OCI-LY7 (cell line): Measurements from ENCODE around the gene CEP95. TPM values are rescaled to one million over a fixed set of nuclear protein-coding genes. Genes with fewer than 3 reads are reported as not detected.
A peak's percentile ranks its signal among the peaks of the same experiment; 100 is the strongest.

Experiments
- BruUV-seq: library from RNA; stranded (reverse); fragments of 400-500 nt; replicated peaks from 2 replicates; lab custom pipeline; 2021; lab: Mats Ljungman, UMichigan
- CTCF ChIA-PET: fragments of 300-600 bp; sonication (Branson Sonifier 250); formaldehyde crosslinking; loops from one replicate; lab custom pipeline; 2022; ENCODE audit warnings: antibody characterized with exemption; ENCODE audit not compliant: unreplicated experiment; lab: Charles Lee
- POLR2A ChIA-PET: fragments of 300-600 bp; sonication (Branson Sonifier 250); formaldehyde crosslinking; loops from one replicate; lab custom pipeline; 2022; ENCODE audit warnings: antibody characterized with exemption; lab: Charles Lee
- DNase-seq: peaks from one replicate; pipeline ENCODE4 v3.0.0-alpha.2; 2015; ENCODE audit warnings: low spot score
- H2AFZ ChIP-seq: fragments of 200-600 bp; sonication (generic), shearing (Covaris generic); 2 replicates; pipeline ENCODE4 v1.6.1; 2014; ENCODE audit warnings: mild to moderate bottlenecking, antibody characterized with exemption, low read length, moderate library complexity
- H3K27ac ChIP-seq: fragments of 200-600 bp; sonication (generic); 2 replicates; pipeline ENCODE4 v1.5.1; 2014; ENCODE audit warnings: mixed run types, low read depth, mild to moderate bottlenecking, moderate library complexity, low read length, inconsistent platforms; ENCODE audit not compliant: poor library complexity, severe bottlenecking
- H3K36me3 ChIP-seq: fragments of 200-600 bp; sonication (generic); 2 replicates; pipeline ENCODE4 v1.6.1; 2014; ENCODE audit warnings: mild to moderate bottlenecking, antibody characterized with exemption, low read length, moderate library complexity, mixed read lengths; ENCODE audit not compliant: insufficient read depth
- H3K4me1 ChIP-seq: fragments of 200-600 bp; sonication (generic); 2 replicates; pipeline ENCODE4 v1.5.1; 2014; ENCODE audit warnings: mild to moderate bottlenecking, low read length; ENCODE audit not compliant: insufficient read depth, poor library complexity, severe bottlenecking
- H3K4me2 ChIP-seq: fragments of 200-600 bp; sonication (generic); 2 replicates; pipeline ENCODE4 v1.6.1; 2014; ENCODE audit warnings: mild to moderate bottlenecking, low read length
- H3K4me3 ChIP-seq: fragments of 200-600 bp; sonication (generic); 2 replicates; pipeline ENCODE4 v1.5.1; 2014; ENCODE audit warnings: mild to moderate bottlenecking, low read depth, low read length; ENCODE audit not compliant: poor library complexity, severe bottlenecking
- H3K79me2 ChIP-seq: fragments of 200-600 bp; sonication (generic); 2 replicates; pipeline ENCODE4 v1.6.1; 2016; ENCODE audit warnings: low read depth, mild to moderate bottlenecking, low read length, moderate library complexity, mixed read lengths; ENCODE audit not compliant: insufficient read depth
- H3K9me2 ChIP-seq: fragments of 200-600 bp; sonication (generic); 2 replicates; pipeline ENCODE4 v1.6.1; 2016; ENCODE audit warnings: mild to moderate bottlenecking, low read length, mixed read lengths; ENCODE audit not compliant: insufficient read depth
- H3K9me3 ChIP-seq: fragments of 200-600 bp; sonication (generic); 2 replicates; pipeline ENCODE4 v1.6.1; 2014; ENCODE audit warnings: mild to moderate bottlenecking, mixed run types, low read length, mixed read lengths
- H4K20me1 ChIP-seq: fragments of 200-600 bp; sonication (generic); 2 replicates; pipeline ENCODE4 v1.6.1; 2014; ENCODE audit warnings: mild to moderate bottlenecking, antibody characterized with exemption, low read length, moderate library complexity, mixed read lengths; ENCODE audit not compliant: insufficient read depth
- EZH2phosphoT487 ChIP-seq: fragments of 200-600 bp; sonication (generic); IDR thresholded peaks from 2 replicates; pipeline ENCODE4 v1.6.1; 2018; ENCODE audit warnings: low read depth, borderline replicate concordance, mild to moderate bottlenecking, mixed run types, antibody characterized with exemption, low read length, moderate library complexity, mixed read lengths
- intact Hi-C: fragments of 100-400 bp; cut with micrococcal nuclease; formaldehyde crosslinking; loops from one replicate; pipeline ENCODE4 v1.10.0; 2022; ENCODE audit not compliant: unreplicated experiment
- total RNA-seq, 2 experiments: library from RNA; depleted of rRNA in 1 of 2; stranded (reverse); fragments of >200 nt in 1 of 2; shearing (Covaris generic) in 1 of 2; gene quantifications; 2 replicates each; pipeline ENCODE4 v1.2.3, GENCODE V29; 2014 to 2022
- TF ChIP-seq, protein P1 (sequence below): fragments of 200-600 bp; sonication (generic); conservative IDR thresholded peaks from 2 replicates; pipeline ENCODE4 v1.5.1; 2014; ENCODE audit warnings: mild to moderate bottlenecking, antibody characterized with exemption, low read length, moderate library complexity, mixed read lengths

The CEP95 gene
- total RNA-seq, 2 experiments from 2014 or later = 62.7 to 89.6 TPM

DNA sequence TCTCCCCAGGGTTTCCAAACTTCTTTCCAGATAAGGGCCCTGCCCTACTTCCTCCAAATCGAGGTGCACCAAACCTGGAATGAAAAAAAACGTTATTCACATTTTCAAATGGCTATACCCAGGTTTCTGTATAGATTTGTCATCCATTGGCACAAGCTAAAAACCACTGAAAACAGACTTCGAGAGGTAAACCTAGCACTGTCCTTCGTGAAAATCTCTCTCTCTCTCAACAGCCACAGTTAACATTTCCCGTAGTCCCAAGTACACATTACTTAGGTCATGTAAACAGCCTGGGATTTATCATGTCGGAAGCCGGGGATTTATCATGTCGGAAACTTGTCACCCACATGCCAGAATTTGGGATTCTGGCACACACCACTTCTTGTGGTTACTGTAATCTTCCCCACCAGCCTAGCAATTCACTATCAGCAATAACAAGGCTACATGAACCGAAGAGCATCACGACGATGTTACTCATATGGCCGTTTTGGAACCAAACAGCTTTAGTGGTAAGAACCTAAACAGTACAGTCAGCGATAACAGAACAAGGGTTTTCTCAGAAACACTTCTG, 1.9 kb upstream of the CEP95 start:
- H3K79me2 ChIP-seq = peaks cover 92% of the 10 kb centered on the region
- H4K20me1 ChIP-seq = peaks cover 50% of the 10 kb centered on the region
- no peaks in the 10 kb centered on the region for H3K9me2 ChIP-seq
- DNase-seq = no peak
- peak overlapping the region; percentile 90 for H3K27ac ChIP-seq
- BruUV-seq = no TSS peak
- peak overlapping the region; percentile 96 for H3K4me2 ChIP-seq
- H2AFZ ChIP-seq = no peak overlapping the region
- no peaks in the 10 kb centered on the region for H3K9me3 ChIP-seq
- peak overlapping the region; percentile 100 for H3K4me3 ChIP-seq
- peaks cover 53% of the 10 kb centered on the region for H3K4me1 ChIP-seq
- TF ChIP-seq, protein P1, sequence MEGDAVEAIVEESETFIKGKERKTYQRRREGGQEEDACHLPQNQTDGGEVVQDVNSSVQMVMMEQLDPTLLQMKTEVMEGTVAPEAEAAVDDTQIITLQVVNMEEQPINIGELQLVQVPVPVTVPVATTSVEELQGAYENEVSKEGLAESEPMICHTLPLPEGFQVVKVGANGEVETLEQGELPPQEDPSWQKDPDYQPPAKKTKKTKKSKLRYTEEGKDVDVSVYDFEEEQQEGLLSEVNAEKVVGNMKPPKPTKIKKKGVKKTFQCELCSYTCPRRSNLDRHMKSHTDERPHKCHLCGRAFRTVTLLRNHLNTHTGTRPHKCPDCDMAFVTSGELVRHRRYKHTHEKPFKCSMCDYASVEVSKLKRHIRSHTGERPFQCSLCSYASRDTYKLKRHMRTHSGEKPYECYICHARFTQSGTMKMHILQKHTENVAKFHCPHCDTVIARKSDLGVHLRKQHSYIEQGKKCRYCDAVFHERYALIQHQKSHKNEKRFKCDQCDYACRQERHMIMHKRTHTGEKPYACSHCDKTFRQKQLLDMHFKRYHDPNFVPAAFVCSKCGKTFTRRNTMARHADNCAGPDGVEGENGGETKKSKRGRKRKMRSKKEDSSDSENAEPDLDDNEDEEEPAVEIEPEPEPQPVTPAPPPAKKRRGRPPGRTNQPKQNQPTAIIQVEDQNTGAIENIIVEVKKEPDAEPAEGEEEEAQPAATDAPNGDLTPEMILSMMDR = no peak
- TF ChIP-seq EZH2phosphoT487 = no peak
- intact Hi-C loops = no loop called here
- H3K36me3 ChIP-seq = peaks cover 81% of the 10 kb centered on the region
- CTCF ChIA-PET = no interaction called here
- POLR2A ChIA-PET = interaction anchor here (0.6 to 1.6 kb wide), 8 partner anchors 8 to 572 kb away, joined by 3 to 17 read pairs (median 4); partner anchors contain the start of genes MILR1 and POLG2

- TF ChIP-seq, protein P1 = no peak
- TF ChIP-seq EZH2phosphoT487 = no peak
- peak; percentile 92 for DNase-seq
- intact Hi-C loops = no loop called here
- no peaks in the 10 kb centered on the region for H3K9me2 ChIP-seq
- peaks cover 81% of the 10 kb centered on the region for H3K36me3 ChIP-seq
- POLR2A ChIA-PET = interaction anchor here (0.6 to 1.6 kb wide), 9 partner anchors 9 to 573 kb away, joined by 3 to 17 read pairs (median 3); partner anchors contain the start of genes MILR1 and POLG2
- no peak overlapping the region for H2AFZ ChIP-seq
- no peaks in the 10 kb centered on the region for H3K9me3 ChIP-seq
- peaks cover 46% of the 10 kb centered on the region for H3K4me1 ChIP-seq
- CTCF ChIA-PET = no interaction called here
- H4K20me1 ChIP-seq = peaks cover 50% of the 10 kb centered on the region
- H3K4me3 ChIP-seq = peak overlapping the region; percentile 100
- H3K79me2 ChIP-seq = peaks cover 93% of the 10 kb centered on the region
- H3K27ac ChIP-seq = peak overlapping the region; percentile 90
- no TSS peak for BruUV-seq
- H3K4me2 ChIP-seq = peak overlapping the region; percentile 96
Observed at GRCh38 chr17:64505340-64506200, 1.2 kb upstream of the CEP95 start.
